Vagina (tissue), 2 donors: ENCODE measurements around the gene PDE2A.

Experiments
- POLR2A ChIP-seq, 2 donors: fragments of 450-650 bp; IDR thresholded peaks; one replicate each; pipeline ENCODE4 v1.6.1; 2017; ENCODE audit warnings: antibody characterized with exemption in 2 of 2, mild to moderate bottlenecking in 2 of 2, moderate library complexity in 2 of 2
- TF ChIP-seq, protein P1 (sequence below), 3 experiments: fragments of 450-650 bp in 2 of 3; fragments of 200-600 bp in 1 of 3; sonication (generic) in 1 of 3; IDR thresholded peaks; one replicate each; pipeline ENCODE4 v1.5.1; 2017 to 2019; ENCODE audit warnings: antibody characterized with exemption in 3 of 3, mild to moderate bottlenecking in 2 of 3, moderate library complexity in 2 of 3

GRCh38 chr11:72711141-72711540 lies 36.9 kb upstream of the PDE2A start:
- TF ChIP-seq, protein P1, sequence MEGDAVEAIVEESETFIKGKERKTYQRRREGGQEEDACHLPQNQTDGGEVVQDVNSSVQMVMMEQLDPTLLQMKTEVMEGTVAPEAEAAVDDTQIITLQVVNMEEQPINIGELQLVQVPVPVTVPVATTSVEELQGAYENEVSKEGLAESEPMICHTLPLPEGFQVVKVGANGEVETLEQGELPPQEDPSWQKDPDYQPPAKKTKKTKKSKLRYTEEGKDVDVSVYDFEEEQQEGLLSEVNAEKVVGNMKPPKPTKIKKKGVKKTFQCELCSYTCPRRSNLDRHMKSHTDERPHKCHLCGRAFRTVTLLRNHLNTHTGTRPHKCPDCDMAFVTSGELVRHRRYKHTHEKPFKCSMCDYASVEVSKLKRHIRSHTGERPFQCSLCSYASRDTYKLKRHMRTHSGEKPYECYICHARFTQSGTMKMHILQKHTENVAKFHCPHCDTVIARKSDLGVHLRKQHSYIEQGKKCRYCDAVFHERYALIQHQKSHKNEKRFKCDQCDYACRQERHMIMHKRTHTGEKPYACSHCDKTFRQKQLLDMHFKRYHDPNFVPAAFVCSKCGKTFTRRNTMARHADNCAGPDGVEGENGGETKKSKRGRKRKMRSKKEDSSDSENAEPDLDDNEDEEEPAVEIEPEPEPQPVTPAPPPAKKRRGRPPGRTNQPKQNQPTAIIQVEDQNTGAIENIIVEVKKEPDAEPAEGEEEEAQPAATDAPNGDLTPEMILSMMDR (IDR thresholded peaks at IDR 0.05), result no peak
- no peak for TF ChIP-seq POLR2A (IDR thresholded peaks at IDR 0.05)
